HG02973 (cell line): ENCODE measurements around the gene NCR3LG1.
A peak's percentile ranks its signal among the peaks of the same experiment; 100 is the strongest.

Experiments
- ATAC-seq: cut with Tn5 transposase; IDR thresholded peaks from one replicate; pipeline ENCODE4 v1.9.1; 2021; ENCODE audit warnings: moderate library complexity; ENCODE audit not compliant: unreplicated experiment

Gene NCR3LG1

GRCh38 chr11:17351510-17352176 lies at the start of gene NCR3LG1:
NCR3LG1 (plus strand) TSS chr11:17351800; CDS start chr11:17351970, 170 bp downstream.
- peak; percentile 37 for ATAC-seq

GRCh38 chr11:17313349-17314231 lies 38.0 kb upstream of the NCR3LG1 start:
- no peak for ATAC-seq

DNA sequence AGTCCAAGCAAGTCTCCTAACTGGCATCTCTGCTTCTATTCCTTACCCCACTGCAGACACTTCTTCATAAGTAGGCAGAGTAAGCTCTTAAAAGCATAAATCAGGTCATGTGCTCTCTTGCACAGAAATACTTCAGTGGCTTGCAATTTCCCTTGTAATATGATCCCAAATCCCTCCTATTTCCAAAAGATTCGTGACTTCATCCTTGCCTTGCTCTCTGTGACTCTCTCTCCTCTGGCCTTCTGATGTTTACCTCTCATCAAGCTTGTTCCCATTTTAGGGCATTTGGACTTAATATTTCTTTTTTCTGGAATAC lies 37.4 kb upstream of the NCR3LG1 start:
- no peak for ATAC-seq

DNA sequence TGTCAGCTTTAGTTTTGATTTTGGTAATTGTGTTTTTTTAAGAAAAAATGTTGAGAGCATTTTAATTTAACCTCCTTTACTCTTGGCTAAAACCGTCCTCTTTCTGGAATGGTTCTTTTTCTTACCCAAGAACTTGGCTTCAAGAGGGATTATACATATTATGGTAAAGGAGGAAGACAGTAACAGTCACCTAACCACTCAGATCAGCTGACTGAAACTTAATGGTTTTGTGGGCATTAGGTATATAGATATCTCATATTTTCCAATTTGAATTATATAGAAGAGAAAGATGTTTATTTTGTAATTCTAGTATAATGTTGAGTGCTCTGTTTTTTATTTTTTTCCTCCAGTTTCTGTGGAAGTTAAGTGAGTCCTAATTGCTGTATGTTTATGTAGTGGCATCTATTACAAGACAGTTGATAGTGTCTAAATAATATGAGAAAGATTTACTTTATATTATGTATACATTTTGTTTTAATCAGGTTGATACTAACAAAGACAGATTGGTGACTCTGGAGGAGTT lies 36.6 kb upstream of the NCR3LG1 start:
- ATAC-seq: no peak

GRCh38 chr11:17328871-17329494 lies 22.6 kb upstream of the NCR3LG1 start:
- ATAC-seq: no peak

DNA sequence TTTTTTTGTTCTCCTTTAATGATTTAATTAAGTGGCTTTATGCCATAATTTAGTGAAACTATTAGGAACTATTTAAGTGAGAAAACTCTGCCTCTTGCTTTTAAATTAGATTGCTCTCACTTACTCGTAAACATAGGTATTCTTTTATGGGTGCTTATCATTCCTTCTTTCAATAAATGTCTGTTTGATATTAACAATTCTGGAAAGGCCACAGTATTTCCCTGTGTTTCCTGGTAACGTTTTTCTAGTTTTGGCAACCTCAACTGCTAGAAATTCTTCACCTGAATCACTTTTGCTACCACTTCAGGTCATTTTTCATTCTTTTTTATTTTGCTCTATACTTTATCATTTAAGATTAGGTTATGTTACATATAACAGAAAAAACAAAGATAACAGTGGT lies 19.9 kb upstream of the NCR3LG1 start:
- ATAC-seq: no peak

GRCh38 chr11:17333799-17334586 lies 17.6 kb upstream of the NCR3LG1 start:
- no peak for ATAC-seq

DNA sequence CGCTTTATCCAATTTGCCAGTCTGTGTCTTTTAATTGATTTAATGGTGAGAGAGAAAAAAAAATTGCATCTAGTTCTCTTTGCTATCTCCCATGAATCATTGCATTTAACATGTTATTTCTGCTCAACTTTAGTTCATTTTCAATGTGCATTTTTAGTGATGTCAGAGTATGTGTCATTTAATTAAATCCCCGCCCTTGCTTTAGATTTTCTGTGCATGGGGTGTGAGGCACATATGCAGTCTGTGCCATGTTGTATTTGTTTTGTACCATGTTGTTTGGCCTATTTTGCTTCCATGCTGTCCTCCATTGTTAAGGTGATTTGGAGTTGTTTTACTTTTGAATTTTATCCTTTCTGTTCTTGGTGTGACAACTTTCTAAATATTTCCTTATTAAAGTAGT lies 8.3 kb upstream of the NCR3LG1 start:
- no peak for ATAC-seq

DNA sequence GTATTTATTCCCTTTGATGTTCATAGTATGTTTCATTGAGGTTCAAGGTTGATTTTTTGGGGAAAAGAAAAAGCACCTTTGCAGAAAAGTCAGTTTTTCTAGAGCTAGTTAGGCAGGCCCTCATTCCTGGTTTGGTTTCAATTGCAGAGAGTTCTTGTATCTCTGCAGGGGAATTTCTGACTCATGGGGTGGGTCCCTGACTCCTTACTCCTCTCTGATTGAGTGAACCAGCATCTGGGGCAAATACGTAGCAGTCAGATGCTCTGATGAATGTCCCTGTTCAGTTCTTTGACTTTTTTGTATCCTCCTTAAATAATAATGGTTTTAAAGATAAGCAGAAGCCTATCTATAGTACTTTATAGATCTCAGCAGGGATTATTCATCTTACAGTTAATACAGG lies 7.7 kb upstream of the NCR3LG1 start:
- ATAC-seq: no peak

DNA sequence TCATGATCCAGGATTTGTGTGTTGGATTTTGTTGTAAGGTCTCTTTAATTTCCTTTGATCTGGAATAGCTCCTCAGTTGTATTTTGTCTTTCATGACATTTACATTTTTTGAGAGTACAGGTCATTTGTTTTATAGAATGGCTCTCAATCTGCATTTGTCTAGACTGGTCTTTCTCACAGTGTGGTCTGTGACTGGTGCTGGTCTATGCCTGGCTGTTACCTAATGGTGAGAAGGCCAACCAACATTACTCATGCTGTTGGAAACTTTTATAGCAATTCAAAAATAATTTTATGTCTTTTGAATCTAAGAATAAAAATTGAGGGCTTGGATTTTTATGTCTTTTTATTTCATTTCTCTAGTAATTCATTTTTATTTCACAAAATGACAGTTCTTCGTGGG lies 3.9 kb upstream of the NCR3LG1 start:
- ATAC-seq: no peak

DNA sequence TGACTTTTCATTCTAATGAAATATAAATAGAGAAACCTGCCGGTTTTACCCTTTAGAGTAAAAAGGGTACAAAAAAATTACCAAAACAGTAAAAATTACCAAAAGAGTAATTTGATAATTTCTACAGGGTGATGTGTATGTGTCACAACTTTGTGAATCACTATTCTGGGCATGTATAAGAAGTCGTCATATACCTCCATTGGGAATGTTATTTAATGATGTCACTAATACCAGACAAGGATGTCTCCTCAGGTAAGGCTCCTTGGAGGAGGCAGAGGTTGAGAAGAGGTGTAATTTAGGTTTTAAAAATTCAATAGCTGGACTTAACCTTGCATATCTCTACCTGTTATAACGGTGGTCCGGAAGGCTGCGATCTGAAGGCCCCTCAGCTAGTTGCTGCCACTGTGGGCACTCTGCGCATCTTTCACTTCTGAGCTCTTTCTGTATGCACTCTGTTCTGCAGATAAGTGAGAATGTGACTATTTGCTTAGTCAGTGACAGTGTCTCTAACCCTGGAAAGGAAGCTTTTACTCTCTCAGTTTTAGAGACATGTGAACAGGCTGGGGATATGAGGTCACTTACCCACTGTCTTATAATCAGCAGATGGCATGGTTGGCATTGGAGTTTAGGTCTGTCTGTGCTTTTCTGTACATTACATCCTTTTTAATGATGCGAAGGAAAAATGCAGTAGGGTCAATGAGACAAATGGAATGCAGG lies 987 bp upstream of the NCR3LG1 start:
- ATAC-seq: no peak

DNA sequence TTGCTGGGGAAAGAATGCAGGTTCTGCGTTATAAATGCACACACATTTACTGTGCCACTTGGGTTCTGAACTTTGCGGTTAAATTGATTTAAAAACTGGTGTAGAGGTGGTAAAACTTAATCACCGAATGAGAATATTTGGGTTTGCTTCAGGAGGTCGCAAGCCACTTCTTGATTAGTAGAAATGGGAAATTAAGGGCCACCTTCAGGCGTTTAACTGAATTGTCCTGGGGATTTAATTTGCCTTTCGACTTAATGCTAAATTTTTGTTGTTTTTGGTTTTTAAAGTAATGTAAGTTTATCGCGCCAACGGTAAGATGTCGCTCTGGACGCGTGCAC lies 459 bp upstream of the NCR3LG1 start:
- ATAC-seq: no peak

- peak; percentile 41 for ATAC-seq
Observed at GRCh38 chr11:17352950-17353820, 1.6 kb downstream of the NCR3LG1 start.

- ATAC-seq: no peak
Observed at GRCh38 chr11:17353821-17354600, 2.4 kb downstream of the NCR3LG1 start.

DNA sequence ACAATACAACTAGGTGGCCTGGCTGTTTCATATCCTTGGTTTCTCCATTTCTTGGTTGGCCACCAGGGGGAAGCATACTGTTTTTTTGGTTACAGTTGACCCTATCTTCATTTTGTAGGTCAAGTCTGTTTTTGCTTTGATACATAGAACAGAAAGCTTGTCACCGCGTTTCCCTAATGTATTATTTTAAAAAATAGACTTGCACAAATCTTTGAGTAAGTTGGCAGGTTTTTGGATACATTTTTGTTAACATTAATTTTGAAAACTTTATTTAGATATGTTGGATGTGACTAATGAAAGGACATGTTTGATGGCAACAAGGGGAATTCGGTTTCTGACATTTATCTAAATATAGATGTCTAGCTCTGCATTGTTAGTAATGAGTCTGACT lies 3.0 kb downstream of the NCR3LG1 start:
- ATAC-seq: no peak

DNA sequence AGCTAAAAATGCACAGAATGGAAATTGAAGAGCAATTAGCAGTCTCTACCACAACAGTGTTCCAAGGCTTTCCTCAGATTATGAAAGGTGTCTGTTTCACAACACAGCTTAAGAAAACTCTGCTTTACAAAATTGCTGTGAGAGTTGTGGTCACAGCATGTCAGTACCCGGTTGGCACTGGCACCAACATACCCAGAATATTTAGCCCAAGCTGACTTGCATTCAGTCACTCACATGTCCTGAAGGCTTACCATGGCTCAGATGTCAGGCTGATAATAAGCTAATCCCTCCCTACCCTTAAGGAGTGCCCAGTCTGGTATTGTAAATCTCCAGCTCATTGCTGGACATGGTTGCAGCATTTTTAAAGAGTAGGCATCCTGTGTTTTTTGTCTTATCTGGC lies 14.9 kb downstream of the NCR3LG1 start:
- no peak for ATAC-seq

DNA sequence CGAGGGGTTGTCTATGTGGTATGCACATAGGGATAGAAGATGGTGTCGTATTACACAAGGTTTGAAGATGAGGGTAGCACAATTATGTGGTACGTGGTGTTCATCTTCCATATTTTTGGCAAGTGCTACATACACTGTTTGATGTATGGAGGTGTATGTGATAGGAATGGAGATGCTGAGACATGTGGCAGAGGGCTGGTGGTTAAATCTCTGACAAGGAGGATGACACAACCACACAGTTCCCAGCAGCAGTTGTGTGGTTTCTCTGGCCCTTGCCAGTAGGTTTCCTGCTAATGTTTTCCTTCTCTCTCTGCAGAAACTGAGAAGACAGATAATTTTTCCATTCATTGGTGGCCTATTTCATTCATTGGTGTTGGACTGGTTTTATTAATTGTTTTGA lies 17.0 kb downstream of the NCR3LG1 start:
- no peak for ATAC-seq

DNA sequence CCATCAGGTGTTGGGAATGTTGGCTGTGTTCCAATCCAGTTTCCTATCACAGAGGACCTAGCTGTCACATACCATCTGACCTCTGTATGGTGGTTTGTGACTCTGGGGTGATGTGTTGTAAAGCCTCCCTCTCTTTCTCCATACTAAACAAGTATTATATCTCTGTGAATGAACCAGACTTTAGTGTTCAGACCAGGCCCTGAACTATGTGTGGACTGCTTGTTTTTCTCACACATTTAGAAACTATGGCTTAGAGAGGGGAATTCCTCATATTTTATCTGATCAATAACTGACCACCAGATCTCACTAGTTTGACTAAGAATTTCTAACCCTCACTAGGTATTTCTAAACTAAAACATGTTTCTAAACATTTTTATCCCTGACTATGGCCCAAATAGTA lies 17.5 kb downstream of the NCR3LG1 start:
- no peak for ATAC-seq
